Caco-2 (cell line): ENCODE results near the gene SAMD4B. TPM values are rescaled to one million over a fixed set of nuclear protein-coding genes. Genes with fewer than 3 reads are reported as not detected.
A peak's percentile ranks its signal among the peaks of the same experiment; 100 is the strongest.

Source experiments
- BruUV-seq: library from RNA; stranded (reverse); fragments of 400-500 nt; replicated peaks from 2 replicates; lab custom pipeline; 2021; lab: Mats Ljungman, UMichigan
- CTCF ChIA-PET: fragments of 300-600 bp; sonication (Branson Sonifier 250); formaldehyde crosslinking; loops from one replicate; lab custom pipeline; 2022; ENCODE audit warnings: antibody characterized with exemption; lab: Charles Lee
- POLR2A ChIA-PET: fragments of 300-600 bp; sonication (Branson Sonifier 250); formaldehyde crosslinking; loops from one replicate; lab custom pipeline; 2022; ENCODE audit warnings: antibody characterized with exemption; lab: Charles Lee
- DNase-seq, 2 experiments: peaks; one replicate each; pipeline versions ENCODE4 v3.0.0 to v3.0.0-alpha.2; 2020 to 2022
- H3K27me3 ChIP-seq: replicated peaks from 2 replicates; pipeline ENCODE4 v1.6.0; 2011; ENCODE audit warnings: low read length; ENCODE audit not compliant: control insufficient read depth, insufficient read depth
- H3K36me3 ChIP-seq: 2 replicates; pipeline ENCODE4 v1.5.1; 2011; ENCODE audit warnings: low read length; ENCODE audit not compliant: control insufficient read depth, insufficient read depth
- H3K4me1 ChIP-seq: fragments of 250-450 bp; sonication (Bioruptor Pico); 2 replicates; pipeline ENCODE4 v1.5.1; 2020; ENCODE audit warnings: mild to moderate bottlenecking
- H3K4me3 ChIP-seq: 2 replicates; pipeline ENCODE4 v1.5.1; 2011; ENCODE audit warnings: low read depth, mild to moderate bottlenecking, control low read depth, low read length
- H3K9me3 ChIP-seq: fragments of 250-450 bp; sonication (Bioruptor Pico); 2 replicates; pipeline ENCODE4 v1.5.1; 2020; ENCODE audit warnings: mild to moderate bottlenecking, moderate library complexity
- H3K27ac Mint-ChIP-seq: one replicate; pipeline ENCODE4 v1.8.0; 2022; ENCODE audit warnings: mixed read lengths; ENCODE audit not compliant: unreplicated experiment
- H3K27me3 Mint-ChIP-seq: one replicate; pipeline ENCODE4 v1.8.0; 2022; ENCODE audit warnings: mixed read lengths; ENCODE audit not compliant: insufficient read depth, unreplicated experiment
- H3K36me3 Mint-ChIP-seq: one replicate; pipeline ENCODE4 v1.8.0; 2022; ENCODE audit warnings: mild to moderate bottlenecking, mixed read lengths; ENCODE audit not compliant: insufficient read depth, unreplicated experiment
- H3K4me1 Mint-ChIP-seq: one replicate; pipeline ENCODE4 v1.8.0; 2022; ENCODE audit warnings: low read depth, mixed read lengths; ENCODE audit not compliant: unreplicated experiment
- H3K4me3 Mint-ChIP-seq: one replicate; pipeline ENCODE4 v1.8.0; 2022; ENCODE audit warnings: mild to moderate bottlenecking, moderate library complexity, mixed read lengths; ENCODE audit not compliant: unreplicated experiment
- H3K9me3 Mint-ChIP-seq: one replicate; pipeline ENCODE4 v1.8.0; 2022; ENCODE audit warnings: mixed read lengths; ENCODE audit not compliant: unreplicated experiment
- CTCF ChIP-seq, 2 experiments: fragments of 200-600 bp in 1 of 2; IDR thresholded peaks; 1 replicate in 1 of 2; 2 replicates in 1 of 2; pipeline versions ENCODE4 v1.5.1 to v1.8.0; 2011 to 2022; ENCODE audit warnings: antibody characterized with exemption in 1 of 2, control low read depth in 1 of 2, inconsistent platforms in 1 of 2, low read depth in 1 of 2, low read length in 1 of 2, mild to moderate bottlenecking in 1 of 2, moderate library complexity in 1 of 2; ENCODE audit not compliant: insufficient read depth in 1 of 2, severe bottlenecking in 1 of 2, unreplicated experiment in 1 of 2
- intact Hi-C: fragments of 100-400 bp; cut with micrococcal nuclease; formaldehyde crosslinking; loops from one replicate; pipeline ENCODE4 v1.10.0; 2022; ENCODE audit not compliant: unreplicated experiment
- total RNA-seq: library from RNA; stranded (reverse); gene quantifications from 2 replicates; pipeline ENCODE4 v1.2.3, GENCODE V29; 2022

Gene SAMD4B
- total RNA-seq, 1 experiment from 2014 or later: 132 TPM

GRCh38 chr19:39296055-39296645 is 46.1 kb upstream of the SAMD4B start, which contains the start of gene IFNL1:
IFNL1 (plus strand) TSS chr19:39296407; CDS start chr19:39296422, 15 bp downstream.
- peak; percentile 38 to 63 for DNase-seq
- Histone ChIP-seq H3K27me3 (no peaks in the 10 kb centered on the region), H3K9me3 (no peaks in the 10 kb centered on the region), H3K36me3 (no peaks in the 10 kb centered on the region), H3K4me3 (no peak within 1 kb of the TSS), H3K4me1 (peaks cover 23% of the 10 kb centered on the region)
- Mint-ChIP-seq H3K36me3 (peaks cover 5% of the 10 kb centered on the region), H3K27ac (peak within 1 kb of the TSS; percentile 41), H3K4me3 (no peak within 1 kb of the TSS), H3K27me3 (no peaks in the 10 kb centered on the region), H3K4me1 (peaks cover 36% of the 10 kb centered on the region), H3K9me3 (no peaks in the 10 kb centered on the region)
- CTCF ChIA-PET: interaction anchor here (0.6 kb wide), 1 partner anchor 1137 kb away, joined by 3 read pairs; no protein-coding TSS in a partner anchor
- intact Hi-C loops: no loop called here
- no peak for TF ChIP-seq CTCF (IDR thresholded peaks at IDR 0.05; ENCODE audit: insufficient read depth in 1 of 2, low read depth in 1 of 2, low read length in 1 of 2, severe bottlenecking in 1 of 2, unreplicated experiment in 1 of 2)
- BruUV-seq: no TSS peak
- POLR2A ChIA-PET: interaction anchor here (1.0 kb wide), 1 partner anchor 18 kb away, joined by 3 read pairs; no protein-coding TSS in a partner anchor

GRCh38 chr19:39296906-39297305 is 45.3 kb upstream of the SAMD4B start:
- H3K9me3 ChIP-seq: no peaks in the 10 kb centered on the region
- ChIA-PET POLR2A (no interaction called here), CTCF (interaction anchor here (0.6 kb wide), 1 partner anchor 1136 kb away, joined by 3 read pairs; no protein-coding TSS in a partner anchor)
- no TSS peak for BruUV-seq
- no peaks in the 10 kb centered on the region for H3K27me3 ChIP-seq
- no peaks in the 10 kb centered on the region for H3K27me3 Mint-ChIP-seq
- DNase-seq: no peak
- no peaks in the 10 kb centered on the region for H3K9me3 Mint-ChIP-seq
- no peaks in the 10 kb centered on the region; the same call in 1 of the 2 replicates for H3K36me3 ChIP-seq
- no peak overlapping the region for H3K4me3 Mint-ChIP-seq
- peaks cover 5% of the 10 kb centered on the region for H3K36me3 Mint-ChIP-seq
- H3K4me1 Mint-ChIP-seq: peaks cover 36% of the 10 kb centered on the region
- intact Hi-C loops: no loop called here
- peaks cover 26% of the 10 kb centered on the region for H3K4me1 ChIP-seq
- no peak overlapping the region for H3K4me3 ChIP-seq
- H3K27ac Mint-ChIP-seq: peak overlapping the region; percentile 41
- TF ChIP-seq CTCF (IDR thresholded peaks at IDR 0.05; ENCODE audit: insufficient read depth in 1 of 2, low read depth in 1 of 2, low read length in 1 of 2, severe bottlenecking in 1 of 2, unreplicated experiment in 1 of 2): no peak

- no peak overlapping the region for H3K4me3 Mint-ChIP-seq
- H3K4me1 ChIP-seq: peaks cover 35% of the 10 kb centered on the region
- POLR2A ChIA-PET: no interaction called here
- no peak overlapping the region for H3K4me3 ChIP-seq
- DNase-seq: no peak
- H3K27ac Mint-ChIP-seq: peak overlapping the region; percentile 10
- H3K9me3 Mint-ChIP-seq: no peaks in the 10 kb centered on the region
- intact Hi-C loops: no loop called here
- no peak for TF ChIP-seq CTCF (IDR thresholded peaks at IDR 0.05; ENCODE audit: insufficient read depth in 1 of 2, low read depth in 1 of 2, low read length in 1 of 2, severe bottlenecking in 1 of 2, unreplicated experiment in 1 of 2)
- H3K36me3 Mint-ChIP-seq: peaks cover 7% of the 10 kb centered on the region
- no peaks in the 10 kb centered on the region for H3K27me3 Mint-ChIP-seq
- H3K36me3 ChIP-seq: no peaks in the 10 kb centered on the region; the same call in 1 of the 2 replicates
- CTCF ChIA-PET: no interaction called here
- no TSS peak for BruUV-seq
- H3K4me1 Mint-ChIP-seq: peaks cover 44% of the 10 kb centered on the region
- H3K27me3 ChIP-seq: no peaks in the 10 kb centered on the region
- H3K9me3 ChIP-seq: no peaks in the 10 kb centered on the region
Observed at GRCh38 chr19:39297931-39298634, 44.1 kb upstream of the SAMD4B start.
